Spinal cord (tissue), 4 donors: ENCODE measurements around the gene PPP1R12A. TPM values are rescaled to one million over a fixed set of nuclear protein-coding genes. Genes with fewer than 3 reads are reported as not detected.

Experiments
- polyA plus RNA-seq, 2 donors: library from polyadenylated mRNA; unstranded; fragments of 120-200 nt; gene quantifications; one replicate each; pipeline ENCODE4 v1.2.1, GENCODE V29; 2013; ENCODE audit not compliant: insufficient read length in 2 of 2
- small RNA-seq: library from RNA; depleted of rRNA; stranded (forward); fragments of <200 nt; gene quantifications from one replicate; pipeline ENCODE3, GENCODE V24; 2014; ENCODE audit warnings: low replicate concordance
- total RNA-seq, 2 donors: library from RNA; depleted of rRNA in 1 of 2; stranded (reverse); fragments of 120-200 nt in 1 of 2; fragments of >200 nt in 1 of 2; gene quantifications; one replicate each; pipeline versions ENCODE4 v1.2.3 to v1.2.4, GENCODE V29; 2013 to 2014

PPP1R12A gene
- total and polyA plus RNA-seq, 4 donors, result 42.5 to 165 (median 94.0) TPM

Small RNAs within 50 kb of the gene (small RNA-seq; reads per million reads assigned to genes)
- gene RNA5SP363, result not detected

Other genes with a start within 250 kb of the PPP1R12A start
- gene PAWR, start 244.1 kb downstream of the PPP1R12A start, total RNA-seq, result 10 to 100 TPM; 23.7 to 25.9 TPM
- 10 to 100 TPM; 16.4 to 18.4 TPM for gene PAWR, start 244.1 kb downstream of the PPP1R12A start, polyA plus RNA-seq
- gene OTOGL, start 164.4 kb upstream of the PPP1R12A start, total RNA-seq, result under 1 TPM; 0.59 to 0.99 TPM
- gene OTOGL, start 164.4 kb upstream of the PPP1R12A start, polyA plus RNA-seq, result under 1 TPM; 0.54 TPM